Activated CD4-positive, CD25-positive, alpha-beta regulatory T cell treated with anti-CD3 and anti-CD28 coated beads, Interleukin-2, amount 50 U/mL, for 24 hours (primary cell): ENCODE data around the gene NPM1.

Experiments
- ATAC-seq, 2 donors: fragments of 150-1000 bp; cut with Tn5 transposase; one replicate each; pipeline ENCODE4 v1.10.0; 2021; ENCODE audit warnings: mild to moderate bottlenecking in 1 of 2, moderate library complexity in 1 of 2

The NPM1 gene

GRCh38 chr5:171453056-171453725, 65.5 kb downstream of the NPM1 start:
- ATAC-seq = no peak

- ATAC-seq = no peak
Observed at GRCh38 chr5:171453988-171454387, 66.3 kb downstream of the NPM1 start.

- no peak for ATAC-seq
Observed at GRCh38 chr5:171454549-171454948, 66.9 kb downstream of the NPM1 start.

- ATAC-seq = no peak
Observed at GRCh38 chr5:171455522-171455921, 67.9 kb downstream of the NPM1 start.

GRCh38 chr5:171457208-171457981, 69.7 kb downstream of the NPM1 start:
- no peak for ATAC-seq

GRCh38 chr5:171459839-171460238, 72.2 kb downstream of the NPM1 start:
- no peak for ATAC-seq
